Cardiac muscle cell (in vitro differentiated cells and primary cell): ENCODE measurements around the gene ZBTB21. TPM values are rescaled to one million over a fixed set of nuclear protein-coding genes. Genes with fewer than 3 reads are reported as not detected.

ENCODE experiments used
- DNase-seq, 2 donors: peaks; one replicate each; pipeline versions ENCODE4 v3.0.0 to v3.0.0-alpha.2; 2010 to 2017; ENCODE audit warnings: low read depth in 1 of 2, low spot score in 1 of 2
- H3K27ac ChIP-seq: fragments of 200-600 bp; sonication (generic); 2 replicates; pipeline ENCODE4 v1.5.1; 2016
- H3K27me3 ChIP-seq: fragments of 200-600 bp; sonication (generic); 2 replicates; pipeline ENCODE4 v1.6.0; 2016; ENCODE audit warnings: control low read depth
- H3K36me3 ChIP-seq: fragments of 200-600 bp; sonication (generic); 2 replicates; pipeline ENCODE4 v1.5.1; 2016; ENCODE audit warnings: control low read depth
- H3K4me1 ChIP-seq: fragments of 200-600 bp; sonication (generic); 2 replicates; pipeline ENCODE4 v1.8.1; 2017; ENCODE audit warnings: low read depth, mild to moderate bottlenecking, mixed run types
- H3K4me3 ChIP-seq: fragments of 200-600 bp; sonication (generic); 2 replicates; pipeline ENCODE4 v1.5.1; 2016; ENCODE audit warnings: mild to moderate bottlenecking
- H3K9me3 ChIP-seq: fragments of 200-600 bp; sonication (generic); 2 replicates; pipeline ENCODE4 v1.5.1; 2017; ENCODE audit warnings: low read depth, mild to moderate bottlenecking, control low read depth
- polyA plus RNA-seq: library from polyadenylated mRNA; unstranded; fragments of >200 nt; fragmentation: Nextera tagmentation; extraction: Ambion mirVana; gene quantifications from 2 replicates; pipeline ENCODE4 v1.2.1, GENCODE V29; 2016
- total RNA-seq: library from RNA; depleted of rRNA; stranded (reverse); fragments of >200 nt; gene quantifications from 2 replicates; pipeline ENCODE4 v1.2.3, GENCODE V29; 2016
- TF ChIP-seq, protein P1 (sequence below): IDR thresholded peaks from 2 replicates; pipeline ENCODE4 v1.5.1; 2012; ENCODE audit warnings: low read depth, mild to moderate bottlenecking, low read length

Gene ZBTB21
- total and polyA plus RNA-seq, 2 experiments from 2014 or later, result 2.6 to 3.7 TPM

DNA sequence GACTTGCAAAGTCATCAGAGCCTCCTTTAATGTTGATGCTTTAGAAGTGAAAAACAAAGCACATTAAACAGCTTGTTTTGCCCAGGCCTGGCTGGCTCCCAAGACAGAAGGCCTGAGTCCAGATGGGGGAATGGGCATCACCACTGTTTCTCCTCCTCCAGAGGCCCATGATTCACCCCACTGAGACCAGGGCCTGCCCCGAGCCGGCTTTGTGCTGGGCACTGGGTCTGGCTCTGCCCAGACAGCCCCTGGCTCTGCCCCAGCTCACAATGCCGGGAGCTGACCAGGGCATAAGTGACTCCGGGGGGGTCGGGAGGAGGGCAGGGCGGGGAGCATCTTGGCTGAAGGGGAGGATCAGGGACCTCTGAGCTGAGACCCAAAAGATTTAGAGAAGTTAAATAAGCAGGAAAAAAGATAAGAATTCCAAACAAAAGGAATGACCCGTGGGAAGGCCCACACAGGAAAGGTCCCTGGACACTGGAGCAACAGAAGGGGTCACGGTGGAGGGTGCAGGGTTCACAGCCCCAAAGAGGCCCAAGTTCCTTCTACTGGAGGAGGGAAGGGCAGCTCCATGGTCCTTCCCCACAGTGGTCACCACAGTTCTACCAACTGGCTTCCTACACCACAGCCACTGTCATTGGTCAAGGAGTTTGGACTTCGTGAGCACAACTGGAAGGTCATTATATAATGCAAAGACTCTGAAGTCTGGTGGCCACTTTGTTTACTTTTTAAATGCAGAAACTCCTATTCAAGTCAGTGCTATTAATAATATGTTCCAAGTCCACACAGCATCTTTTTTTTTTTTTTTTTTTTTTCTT lies 61.9 kb downstream of the ZBTB21 start:
- H3K9me3 ChIP-seq, result no peaks in the 10 kb centered on the region
- no peak overlapping the region for H3K4me3 ChIP-seq
- peaks cover 7% of the 10 kb centered on the region for H3K27me3 ChIP-seq
- no peak overlapping the region for H3K27ac ChIP-seq
- H3K4me1 ChIP-seq, result peaks cover 3% of the 10 kb centered on the region
- DNase-seq, result peak in 1 of 2 donors; percentile 59
- no peaks in the 10 kb centered on the region for H3K36me3 ChIP-seq
- TF ChIP-seq, protein P1, sequence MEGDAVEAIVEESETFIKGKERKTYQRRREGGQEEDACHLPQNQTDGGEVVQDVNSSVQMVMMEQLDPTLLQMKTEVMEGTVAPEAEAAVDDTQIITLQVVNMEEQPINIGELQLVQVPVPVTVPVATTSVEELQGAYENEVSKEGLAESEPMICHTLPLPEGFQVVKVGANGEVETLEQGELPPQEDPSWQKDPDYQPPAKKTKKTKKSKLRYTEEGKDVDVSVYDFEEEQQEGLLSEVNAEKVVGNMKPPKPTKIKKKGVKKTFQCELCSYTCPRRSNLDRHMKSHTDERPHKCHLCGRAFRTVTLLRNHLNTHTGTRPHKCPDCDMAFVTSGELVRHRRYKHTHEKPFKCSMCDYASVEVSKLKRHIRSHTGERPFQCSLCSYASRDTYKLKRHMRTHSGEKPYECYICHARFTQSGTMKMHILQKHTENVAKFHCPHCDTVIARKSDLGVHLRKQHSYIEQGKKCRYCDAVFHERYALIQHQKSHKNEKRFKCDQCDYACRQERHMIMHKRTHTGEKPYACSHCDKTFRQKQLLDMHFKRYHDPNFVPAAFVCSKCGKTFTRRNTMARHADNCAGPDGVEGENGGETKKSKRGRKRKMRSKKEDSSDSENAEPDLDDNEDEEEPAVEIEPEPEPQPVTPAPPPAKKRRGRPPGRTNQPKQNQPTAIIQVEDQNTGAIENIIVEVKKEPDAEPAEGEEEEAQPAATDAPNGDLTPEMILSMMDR, result no peak

DNA sequence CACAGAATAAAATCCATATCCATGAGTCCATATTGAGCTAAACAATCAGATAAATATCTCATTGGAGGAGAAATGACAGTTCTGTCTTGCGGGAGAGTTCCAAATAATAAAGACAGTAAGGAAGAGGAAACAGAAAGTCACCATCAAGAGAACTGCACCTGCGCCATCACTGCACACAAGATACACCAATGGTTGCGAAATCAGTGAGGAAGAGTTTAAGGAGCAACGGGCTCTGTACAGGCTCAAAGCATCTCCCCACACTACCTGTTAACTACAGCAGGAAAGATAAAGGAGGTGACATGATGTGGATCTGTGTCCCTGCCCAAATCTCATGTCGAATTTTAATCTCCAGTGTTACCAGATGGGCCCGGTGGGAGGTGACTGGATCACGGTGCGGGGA lies 64.2 kb downstream of the ZBTB21 start:
- no peak for DNase-seq

DNA sequence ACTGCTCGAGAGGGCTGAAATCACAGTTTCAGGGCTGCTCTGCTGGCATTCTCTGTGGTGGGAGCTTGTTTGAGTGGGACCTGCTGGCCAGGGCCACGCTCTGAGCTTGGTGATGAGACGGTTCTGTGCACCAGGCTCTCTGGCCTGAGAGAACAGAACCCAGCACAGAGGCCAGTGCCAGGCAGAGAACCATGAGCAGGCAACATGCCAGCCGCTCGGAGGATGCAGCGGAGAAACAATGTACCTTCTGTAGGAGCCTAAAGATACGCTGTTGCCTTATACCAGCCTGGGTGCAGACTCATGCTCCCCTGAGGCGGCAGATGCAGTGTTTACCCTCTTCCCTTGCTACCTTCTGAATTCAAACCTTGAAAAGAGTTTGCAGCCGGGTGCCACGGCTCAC lies 66.3 kb downstream of the ZBTB21 start:
- DNase-seq, result no peak
- Histone ChIP-seq H3K4me3 (no peak overlapping the region), H3K4me1 (no peaks in the 10 kb centered on the region), H3K27ac (no peak overlapping the region), H3K36me3 (no peaks in the 10 kb centered on the region), H3K27me3 (no peaks in the 10 kb centered on the region), H3K9me3 (no peaks in the 10 kb centered on the region)
- TF ChIP-seq, protein P1, result no peak

More for the DNA sequence above, 64.2 kb downstream of the ZBTB21 start:
- Histone ChIP-seq H3K9me3 (no peaks in the 10 kb centered on the region), H3K36me3 (no peaks in the 10 kb centered on the region), H3K27ac (no peak overlapping the region), H3K4me3 (no peak overlapping the region), H3K27me3 (no peaks in the 10 kb centered on the region), H3K4me1 (no peaks in the 10 kb centered on the region)
- TF ChIP-seq, protein P1, result no peak

DNA sequence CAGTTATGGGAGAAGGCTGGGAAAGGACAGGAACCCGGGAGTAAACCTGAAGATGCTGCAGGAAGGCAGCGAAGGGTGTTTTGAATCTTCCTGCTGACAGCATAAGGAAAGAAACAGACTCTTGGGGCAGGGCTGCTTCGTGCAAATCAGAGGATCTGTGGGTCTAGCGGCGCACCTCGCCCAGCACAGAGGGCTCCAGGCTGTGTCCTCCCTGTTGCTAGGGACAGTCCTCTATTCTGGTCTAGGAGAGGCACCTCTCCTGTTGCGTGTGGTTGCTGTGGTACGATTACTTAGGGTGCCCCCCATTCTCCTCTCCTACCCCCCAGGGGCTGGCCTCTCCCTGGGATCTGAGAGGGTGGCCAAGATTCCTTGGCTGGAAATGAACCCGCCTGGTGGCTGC lies 67.7 kb downstream of the ZBTB21 start:
- Histone ChIP-seq H3K36me3 (no peaks in the 10 kb centered on the region), H3K4me3 (no peak overlapping the region), H3K27me3 (no peaks in the 10 kb centered on the region), H3K9me3 (no peaks in the 10 kb centered on the region), H3K27ac (no peak overlapping the region), H3K4me1 (no peaks in the 10 kb centered on the region)
- no peak for DNase-seq
- TF ChIP-seq, protein P1, result no peak

DNA sequence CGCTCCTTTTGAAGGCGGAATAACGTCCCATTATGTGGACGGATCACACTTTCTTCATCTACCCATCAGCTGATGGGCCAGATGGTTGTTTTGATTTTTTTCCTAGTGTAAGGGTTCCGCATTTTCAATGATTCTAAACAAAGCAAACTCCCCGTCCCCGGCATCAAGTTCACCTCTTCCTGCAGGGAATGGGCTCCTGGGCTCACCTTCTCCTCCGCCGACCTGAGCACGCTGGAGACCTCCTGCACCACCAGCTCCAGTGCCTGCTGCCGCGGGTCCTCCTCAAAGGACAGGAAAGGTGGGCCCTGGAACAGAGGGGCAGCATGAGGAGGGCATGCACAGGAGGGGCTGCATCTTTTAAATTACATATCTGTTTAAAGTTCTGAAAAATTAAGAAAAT lies 68.2 kb downstream of the ZBTB21 start:
- no peaks in the 10 kb centered on the region for H3K4me1 ChIP-seq
- DNase-seq, result no peak
- no peak overlapping the region for H3K27ac ChIP-seq
- TF ChIP-seq, protein P1, result no peak
- no peaks in the 10 kb centered on the region for H3K27me3 ChIP-seq
- no peaks in the 10 kb centered on the region for H3K9me3 ChIP-seq
- no peak overlapping the region for H3K4me3 ChIP-seq
- no peaks in the 10 kb centered on the region for H3K36me3 ChIP-seq
